HG03354 (cell line): ENCODE results near the gene LRMDA.

Source experiments
- ATAC-seq: cut with Tn5 transposase; IDR thresholded peaks from one replicate; pipeline ENCODE4 v1.9.1; 2021; ENCODE audit warnings: mild to moderate bottlenecking; ENCODE audit not compliant: unreplicated experiment, poor library complexity, severe bottlenecking

LRMDA gene

GRCh38 chr10:75861582-75861981, 430.2 kb downstream of the LRMDA start:
- no peak for ATAC-seq

GRCh38 chr10:75862935-75863334, 431.5 kb downstream of the LRMDA start:
- ATAC-seq = no peak

DNA sequence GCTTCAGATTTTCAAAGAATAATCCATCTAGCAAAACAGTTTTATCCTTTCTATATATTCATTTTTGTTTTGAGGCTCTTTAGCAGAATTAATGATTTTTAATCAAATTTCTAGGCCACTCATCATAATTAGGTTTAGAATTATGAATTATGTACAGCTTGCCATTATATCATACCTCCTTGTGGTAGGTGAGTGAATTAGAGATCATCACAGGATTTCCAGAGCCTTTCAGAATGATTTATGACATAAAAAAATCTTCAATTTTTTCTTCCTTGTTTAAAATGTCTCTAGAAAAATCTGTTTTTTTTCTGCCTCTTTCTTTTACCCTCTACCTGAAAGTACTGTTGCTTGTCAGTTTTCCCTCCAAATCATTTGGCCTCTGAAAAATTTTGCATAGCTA, 433.3 kb downstream of the LRMDA start:
- ATAC-seq = no peak

DNA sequence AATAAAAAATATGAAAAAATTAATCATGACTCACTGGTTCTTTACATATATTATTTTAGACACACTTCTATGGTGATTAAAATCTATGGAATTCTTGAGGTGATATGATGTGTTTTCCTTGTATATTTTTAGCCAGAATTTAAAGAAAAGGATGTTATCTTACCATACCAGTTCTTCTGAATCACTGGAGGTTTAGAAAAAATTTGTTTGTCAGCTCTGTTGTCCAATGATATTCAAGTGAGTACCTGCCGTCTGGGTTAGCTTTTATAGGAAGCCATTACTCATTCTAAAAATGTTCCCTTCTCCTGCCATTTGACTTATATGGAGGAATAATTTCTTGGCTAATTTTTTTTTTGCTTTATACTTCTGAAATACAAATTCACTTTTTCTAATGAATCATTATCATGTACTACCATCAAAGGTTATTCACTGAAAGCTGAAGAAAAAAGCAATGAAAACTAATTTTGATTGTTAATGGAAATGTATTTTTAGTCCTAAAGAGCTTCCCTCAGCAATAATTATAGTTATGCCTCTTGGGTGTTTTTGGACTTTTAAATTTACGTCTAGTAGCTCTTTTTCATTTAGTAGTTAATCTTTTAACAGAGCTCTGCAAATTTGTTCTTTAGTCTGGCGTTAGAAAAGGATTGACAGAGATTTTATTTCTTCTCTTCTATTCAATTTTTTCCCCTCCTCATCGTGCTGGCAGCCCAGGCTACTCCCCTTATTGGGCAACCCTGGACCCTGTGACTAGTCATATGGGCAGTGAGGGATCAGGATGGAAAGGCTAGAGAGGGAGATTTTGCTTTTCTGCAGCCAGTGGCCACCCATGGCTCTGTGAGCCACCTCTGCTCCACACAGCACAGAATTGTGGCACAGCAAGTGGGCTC, 434.2 kb downstream of the LRMDA start:
- no peak for ATAC-seq

DNA sequence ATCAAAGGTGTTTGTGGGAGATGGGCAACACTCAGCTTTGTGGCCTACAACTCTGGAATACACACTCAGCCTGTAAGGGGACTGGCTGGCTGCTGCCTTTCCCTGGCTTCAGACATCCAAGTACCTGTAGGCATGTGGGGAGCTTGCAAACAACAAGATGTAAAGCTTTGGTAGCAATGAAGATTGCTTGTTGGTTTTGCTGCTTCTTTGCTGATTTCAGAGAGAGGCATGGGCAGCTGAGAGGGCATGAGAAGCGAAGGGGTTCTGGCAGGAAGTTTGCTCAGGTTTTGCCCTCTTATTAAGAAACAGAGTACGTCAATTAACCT, 434.8 kb downstream of the LRMDA start:
- no peak for ATAC-seq

DNA sequence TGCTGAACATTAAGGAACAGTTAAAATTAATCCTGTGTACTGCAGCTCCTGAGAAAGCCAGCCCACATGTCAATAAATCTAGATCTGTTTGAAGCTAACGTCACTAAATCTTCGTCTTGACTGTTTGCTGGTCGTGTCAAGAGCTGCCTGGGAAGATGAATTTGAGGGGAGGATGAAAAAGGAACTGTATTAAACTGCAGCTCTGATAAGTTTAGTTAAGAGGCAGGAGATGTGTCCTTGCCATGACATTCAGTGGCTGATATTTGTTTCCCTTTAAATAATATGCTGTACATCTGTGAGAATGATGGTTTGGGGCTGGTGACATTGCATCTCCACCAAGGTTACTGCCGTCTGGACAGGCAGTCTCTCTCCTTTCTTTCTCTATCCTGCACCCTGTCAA, 435.3 kb downstream of the LRMDA start:
- no peak for ATAC-seq

DNA sequence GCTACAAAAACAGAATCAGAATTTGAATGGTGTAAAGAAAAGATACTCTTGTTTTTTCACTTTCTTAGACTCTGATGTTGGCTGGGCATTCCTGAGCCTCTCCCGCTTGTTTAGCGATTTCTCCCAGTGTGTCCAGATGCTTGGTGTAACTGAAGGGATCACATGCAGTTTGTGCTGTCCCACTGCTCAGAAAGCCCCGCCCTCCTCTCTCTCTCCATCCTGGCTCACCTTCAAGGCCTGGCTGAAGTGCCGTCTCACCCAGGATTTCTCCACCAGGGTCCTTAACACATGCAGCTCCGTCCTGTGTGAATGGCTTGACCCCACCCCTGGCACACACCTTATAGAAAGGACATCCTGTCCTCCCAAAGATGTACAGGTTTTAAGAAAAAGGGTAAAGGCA, 437.1 kb downstream of the LRMDA start:
- ATAC-seq = no peak

GRCh38 chr10:75870039-75870645, 438.7 kb downstream of the LRMDA start:
- no peak for ATAC-seq

DNA sequence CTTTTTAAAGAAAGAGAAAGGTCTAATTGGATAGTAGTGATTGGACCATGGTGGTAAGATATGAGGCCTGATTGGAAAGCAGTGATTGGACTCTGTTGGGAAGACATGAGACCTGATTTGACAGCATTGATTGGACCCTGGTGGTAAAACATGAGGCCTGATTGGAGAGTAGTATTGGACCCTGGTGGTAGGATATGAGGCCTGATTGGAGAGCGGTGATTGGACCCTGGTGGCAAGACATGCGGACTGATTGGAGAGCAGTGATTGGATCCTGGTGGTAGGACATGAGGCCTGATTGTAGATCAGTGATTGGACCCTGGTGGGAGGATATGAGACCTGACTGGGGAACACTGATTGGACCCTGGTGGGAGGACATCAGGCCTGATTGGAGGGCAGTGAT, 444.3 kb downstream of the LRMDA start:
- no peak for ATAC-seq

DNA sequence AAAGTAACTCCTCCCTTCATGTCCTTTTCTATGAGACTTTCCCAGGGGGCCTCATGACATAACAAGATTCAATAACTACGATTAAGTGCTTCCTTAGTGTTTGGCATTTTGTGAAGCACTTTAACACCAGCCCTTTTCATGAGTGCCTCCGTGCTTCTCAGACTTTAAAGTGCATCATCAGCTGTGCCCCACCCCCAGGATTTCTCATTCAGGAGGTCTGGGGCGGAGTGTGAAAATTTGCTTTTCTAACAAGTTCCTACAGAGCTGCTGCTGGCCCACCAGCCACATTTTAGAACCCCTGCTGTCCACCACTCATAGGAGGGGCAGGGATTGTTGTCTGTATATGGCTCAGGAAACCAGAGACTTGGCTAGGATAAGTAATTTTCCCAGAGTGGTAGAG, 445.3 kb downstream of the LRMDA start:
- no peak for ATAC-seq

DNA sequence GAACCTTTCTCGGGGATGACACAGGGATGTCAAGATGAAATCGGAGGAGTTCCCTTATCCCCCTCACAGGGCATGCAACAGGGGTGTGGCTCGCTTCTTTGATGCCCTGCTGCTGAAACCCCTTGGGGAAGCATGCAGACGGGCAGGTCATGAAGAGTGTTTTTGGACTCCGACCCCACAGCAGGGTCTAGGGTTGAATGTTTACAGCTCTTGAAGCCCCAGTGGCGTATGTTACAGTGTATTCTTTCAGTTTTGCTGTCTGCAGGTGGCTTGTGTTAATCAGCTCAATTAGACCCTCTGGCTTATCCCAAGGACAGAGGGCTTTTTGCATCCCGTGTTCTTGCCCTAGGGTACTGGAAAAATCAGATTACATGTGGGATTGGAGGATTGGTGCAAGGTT, 446.5 kb downstream of the LRMDA start:
- no peak for ATAC-seq

DNA sequence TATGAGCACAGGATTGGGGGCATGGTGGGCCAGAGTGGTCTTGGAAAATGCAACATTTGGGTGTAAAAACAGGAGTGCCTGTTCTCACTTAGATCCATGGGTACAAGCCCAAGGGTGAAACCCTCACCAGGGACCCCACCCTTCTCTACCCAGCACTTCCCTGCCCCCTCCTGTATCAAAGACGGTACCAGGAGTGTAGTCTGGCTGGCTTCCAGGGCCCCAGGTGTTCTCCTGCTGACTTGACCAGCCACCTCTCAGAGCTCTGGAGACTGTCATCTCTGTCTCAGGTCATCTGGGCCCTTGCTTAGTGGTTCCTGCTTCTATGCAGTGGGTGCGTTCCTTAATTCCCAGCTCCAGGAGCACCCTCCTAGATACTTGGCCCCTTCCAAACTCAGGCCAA, 447.2 kb downstream of the LRMDA start:
- ATAC-seq = no peak

DNA sequence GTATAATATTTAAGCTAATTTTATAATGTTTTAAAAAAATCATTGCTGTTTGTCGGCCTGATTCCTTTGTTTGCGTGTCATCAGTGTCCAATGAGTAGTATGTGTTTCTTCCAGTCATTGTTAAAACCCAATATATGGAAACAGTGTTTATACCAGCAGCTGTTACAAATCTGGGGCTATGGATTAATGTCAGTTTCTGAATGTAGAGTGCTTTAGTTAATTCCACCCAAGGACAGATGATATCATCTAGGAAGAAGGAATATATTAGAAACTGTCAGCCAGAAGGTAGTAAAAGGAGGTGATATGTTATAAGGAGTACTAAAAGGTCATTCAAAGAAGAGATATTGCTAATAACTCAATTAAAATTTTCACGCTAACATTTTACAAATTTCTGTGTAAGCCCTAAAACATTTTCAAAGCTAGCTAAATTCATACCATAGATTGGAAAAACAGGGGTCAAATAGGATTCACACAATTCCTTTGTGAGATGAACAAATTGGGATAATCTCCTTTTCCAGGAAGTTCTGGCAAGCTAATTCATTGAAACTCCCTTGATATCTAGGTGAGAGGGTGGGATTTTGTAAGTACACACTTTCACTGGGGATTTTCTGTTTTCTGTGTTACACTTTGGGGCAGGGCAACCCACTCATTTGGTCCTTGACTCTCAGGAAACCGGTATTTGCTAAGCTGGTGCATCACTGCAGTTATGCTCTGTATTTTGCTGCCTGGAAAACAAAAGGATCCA, 448.8 kb downstream of the LRMDA start:
- no peak for ATAC-seq

DNA sequence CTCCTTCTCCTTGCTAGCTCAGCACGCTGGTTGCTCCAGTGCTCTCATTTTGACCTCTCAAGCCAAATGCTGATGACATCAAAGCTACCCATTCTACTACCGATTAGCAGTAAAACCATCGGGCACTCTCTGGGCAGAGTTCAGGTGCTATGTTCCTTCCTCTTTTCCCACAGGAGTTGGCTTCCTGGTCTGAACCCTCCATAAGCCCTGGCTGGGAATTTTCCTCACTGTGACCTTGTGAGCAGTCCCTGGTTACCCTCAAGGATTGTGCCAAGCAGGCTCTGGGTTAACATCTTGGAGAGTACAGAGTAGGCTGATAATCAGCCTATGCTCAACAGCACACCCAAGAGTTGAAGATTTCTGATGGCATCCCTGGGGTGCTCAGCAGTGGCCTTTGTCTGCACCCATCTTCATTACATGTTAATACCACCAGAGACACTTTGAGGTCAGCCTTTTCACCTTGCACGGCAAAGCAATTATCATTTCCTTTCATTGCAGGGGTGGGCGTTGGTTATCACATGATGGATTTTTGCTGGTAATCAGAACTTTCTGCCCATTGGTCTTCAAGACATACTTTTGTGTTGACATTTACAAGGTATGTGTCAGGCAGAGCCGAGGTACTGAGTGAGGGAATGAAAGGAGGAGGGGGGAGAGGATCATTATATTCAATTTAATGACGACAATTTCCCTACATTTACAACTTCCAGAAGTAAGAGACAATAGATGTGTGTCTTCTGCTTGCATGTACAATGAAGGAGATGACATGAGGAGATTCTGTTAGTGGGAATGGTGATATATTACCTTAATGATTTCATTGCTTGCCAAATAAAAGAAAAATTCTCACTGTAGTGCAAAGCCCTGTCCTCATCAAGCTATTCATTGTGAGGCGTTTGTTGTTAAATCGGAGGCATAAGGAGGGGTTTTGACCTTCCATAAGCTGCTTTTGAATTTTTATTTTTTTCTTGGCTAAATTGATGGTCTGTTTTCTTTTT, 452.0 kb downstream of the LRMDA start:
- ATAC-seq = no peak

DNA sequence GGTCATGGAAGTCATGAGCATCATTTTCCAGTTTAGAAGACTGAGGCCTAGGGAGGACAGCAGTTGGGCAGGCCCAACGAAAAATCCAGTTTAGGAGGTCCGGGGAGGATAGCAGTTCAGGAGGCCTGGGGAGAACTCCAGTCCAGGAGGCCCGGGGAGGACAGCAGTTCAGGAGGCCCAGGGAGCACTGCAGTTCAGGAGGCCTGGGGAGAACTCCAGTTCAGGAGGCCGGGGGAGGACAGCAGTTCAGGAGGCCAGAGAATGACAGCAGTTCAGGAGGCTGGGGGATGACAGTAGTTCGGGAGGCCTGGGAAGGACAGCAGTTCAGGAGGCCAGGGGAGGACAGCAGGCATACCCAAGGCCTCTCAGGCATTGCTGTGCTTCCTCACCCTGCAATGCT, 453.4 kb downstream of the LRMDA start:
- ATAC-seq = no peak

DNA sequence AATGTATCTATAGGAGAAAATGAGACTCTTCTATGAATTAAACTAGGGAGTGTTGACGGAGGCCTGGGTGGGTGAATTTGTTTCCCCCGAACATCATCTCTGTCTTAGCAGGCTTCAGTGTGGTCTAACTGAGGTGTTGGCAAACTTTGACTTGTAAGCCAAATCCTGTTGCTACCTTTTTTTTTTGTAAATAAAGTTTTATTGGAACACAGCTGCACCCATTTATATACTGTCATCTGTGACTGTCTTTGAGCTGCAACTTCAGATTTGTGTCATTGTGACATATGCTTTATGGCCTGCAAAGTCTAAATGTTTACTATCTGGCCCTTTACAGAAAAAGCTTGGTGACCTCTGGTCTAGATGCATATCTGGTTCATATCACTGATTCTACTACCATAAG, 455.9 kb downstream of the LRMDA start:
- ATAC-seq = no peak

- no peak for ATAC-seq
These were observed 456.7 kb downstream of the LRMDA start for GRCh38 chr10:75887992-75888680.

DNA sequence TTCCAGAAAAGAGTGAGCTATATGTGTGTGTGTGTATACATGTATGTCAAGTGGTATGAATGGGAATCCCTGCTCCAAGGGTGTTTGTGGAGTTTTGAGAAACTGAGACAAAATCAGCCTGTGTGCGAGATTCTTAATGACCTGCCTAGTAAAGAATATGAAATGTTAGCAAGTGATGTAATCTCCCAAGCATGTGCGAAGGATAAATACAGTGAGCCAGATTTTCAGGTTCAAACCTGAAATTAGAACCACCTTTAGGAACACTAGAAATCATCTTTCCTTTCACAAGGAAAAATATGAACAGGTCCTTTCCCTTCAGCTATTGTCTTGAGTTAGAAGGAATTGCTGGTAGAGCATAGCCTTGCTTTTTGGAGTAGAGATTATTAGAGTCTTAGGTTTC, 457.6 kb downstream of the LRMDA start:
- ATAC-seq = no peak

GRCh38 chr10:75894761-75895160, 463.3 kb downstream of the LRMDA start:
- ATAC-seq = no peak
